D721Med (cell line): ENCODE results near the gene METTL25B.
A peak's percentile ranks its signal among the peaks of the same experiment; 100 is the strongest.

ENCODE experiments used
- DNase-seq: peaks from one replicate; pipeline ENCODE4 v3.0.0; 2011; ENCODE audit warnings: low spot score; ENCODE audit not compliant: insufficient read length
- FAIRE-seq: peaks from 2 replicates; lab custom pipeline; 2011; peaks lifted over from hg19 to GRCh38; lab: Jason Lieb, UNC
- CTCF ChIP-seq: IDR thresholded peaks from 2 replicates; pipeline ENCODE4 v1.5.1; 2012; ENCODE audit warnings: mild to moderate bottlenecking, control low read depth; ENCODE audit not compliant: insufficient read depth; ENCODE audit errors: missing control alignments

The METTL25B gene

GRCh38 chr1:156750191-156750672 is 22.0 kb downstream of the METTL25B start:
- no peak for TF ChIP-seq CTCF
- DNase-seq (peak; percentile 5), FAIRE-seq (no peak)

- FAIRE-seq = no peak
- DNase-seq = peak; percentile 9
- TF ChIP-seq CTCF = no peak
These were observed 22.6 kb downstream of the METTL25B start for GRCh38 chr1:156750711-156751450.

- no peak for FAIRE-seq
- DNase-seq = no peak
- no peak for TF ChIP-seq CTCF
These were observed 23.1 kb downstream of the METTL25B start, which contains the start of gene HDGF for GRCh38 chr1:156751451-156751756. TSS of gene HDGF (minus strand) at chr1:156751675. CDS start at chr1:156751429, 246 bp downstream.

GRCh38 chr1:156751757-156752481 is 23.6 kb downstream of the METTL25B start:
- DNase-seq (peak; percentile 96), FAIRE-seq (no peak)
- TF ChIP-seq CTCF = no peak

GRCh38 chr1:156752843-156753482 is 24.7 kb downstream of the METTL25B start:
- no peak for DNase-seq
- no peak for FAIRE-seq
- no peak for TF ChIP-seq CTCF

GRCh38 chr1:156754219-156754618 is 25.9 kb downstream of the METTL25B start:
- FAIRE-seq = peak; percentile 25
- no peak for DNase-seq
- no peak for TF ChIP-seq CTCF

- DNase-seq = no peak
- no peak for TF ChIP-seq CTCF
These were observed 27.3 kb downstream of the METTL25B start for GRCh38 chr1:156755527-156755950.

More at GRCh38 chr1:156755527-156755950, 27.3 kb downstream of the METTL25B start:
- no peak for FAIRE-seq
